ENCODE data around the gene FRAS1.
"Not testable (repeated sequence)": the region's sequence is repeated elsewhere in the genome, so short reads cannot be mapped to it uniquely, and the experiment has no call there.

Gene FRAS1

GRCh38 chr4:78059524-78059889 is 2.4 kb downstream of the FRAS1 start:
- peak; percentile 70 for DNase-seq

- DNase-seq, result no peak
Observed at GRCh38 chr4:78059938-78060337, 2.8 kb downstream of the FRAS1 start.

GRCh38 chr4:78061939-78062570 is 4.9 kb downstream of the FRAS1 start:
- DNase-seq, result no peak

GRCh38 chr4:78065508-78066192 is 8.5 kb downstream of the FRAS1 start:
- no peak for DNase-seq

GRCh38 chr4:78068481-78068880 is 11.4 kb downstream of the FRAS1 start:
- DNase-seq, result no peak

- no peak for DNase-seq
Observed at GRCh38 chr4:78069319-78069718, 12.2 kb downstream of the FRAS1 start.

GRCh38 chr4:78069859-78070258 is 12.7 kb downstream of the FRAS1 start:
- DNase-seq, result peak; percentile 45

- no peak for DNase-seq
Observed at GRCh38 chr4:78070731-78071282, 13.7 kb downstream of the FRAS1 start.

GRCh38 chr4:78074759-78075158 is 17.6 kb downstream of the FRAS1 start:
- no peak for DNase-seq

- no peak for DNase-seq
Observed at GRCh38 chr4:78075986-78076385, 18.9 kb downstream of the FRAS1 start.

GRCh38 chr4:78078101-78078500 is 21.0 kb downstream of the FRAS1 start:
- DNase-seq, result no peak

GRCh38 chr4:78079726-78080430 is 22.8 kb downstream of the FRAS1 start:
- DNase-seq, result no peak

GRCh38 chr4:78081541-78081940 is 24.4 kb downstream of the FRAS1 start:
- no peak for DNase-seq

GRCh38 chr4:78083035-78083434 is 25.9 kb downstream of the FRAS1 start:
- DNase-seq, result no peak

GRCh38 chr4:78091534-78091933 is 34.4 kb downstream of the FRAS1 start:
- DNase-seq, result no peak

GRCh38 chr4:78092350-78092749 is 35.2 kb downstream of the FRAS1 start:
- not testable (repeated sequence) for DNase-seq

- no peak for DNase-seq
Observed at GRCh38 chr4:78092850-78093249, 35.7 kb downstream of the FRAS1 start.

GRCh38 chr4:78095081-78095480 is 38.0 kb downstream of the FRAS1 start:
- no peak for DNase-seq

- no peak for DNase-seq
Observed at GRCh38 chr4:78099058-78099457, 41.9 kb downstream of the FRAS1 start.

GRCh38 chr4:78100060-78100459 is 42.9 kb downstream of the FRAS1 start:
- no peak for DNase-seq

GRCh38 chr4:78119698-78120097 is 62.6 kb downstream of the FRAS1 start:
- DNase-seq, result no peak

- no peak for DNase-seq
Observed at GRCh38 chr4:78120144-78120880, 63.2 kb downstream of the FRAS1 start.

- DNase-seq, result no peak
Observed at GRCh38 chr4:78121338-78121904, 64.3 kb downstream of the FRAS1 start.

Data from right hindlimb (tissue), 1 donor.